ENCODE results near the gene CHID1. TPM values are rescaled to one million over a fixed set of nuclear protein-coding genes. Genes with fewer than 3 reads are reported as not detected.

The CHID1 gene
- total and polyA plus RNA-seq, 2 of the 8 experiments (the other 6 are each of a cell fraction or from before 2014, with no cell fraction given): 81.2 to 88.5 TPM

- no peak for TF ChIP-seq CHD7 (IDR thresholded peaks at IDR 0.05; ENCODE audit: insufficient replicate concordance, low read length)
- no peak for TF ChIP-seq RAD21 (IDR thresholded peaks at IDR 0.05 in 1 of 2, conservative IDR thresholded peaks at IDR 0.05 in 1 of 2; ENCODE audit: low read depth in 2 of 2, low read length in 2 of 2)
- TF ChIP-seq BACH1 (IDR thresholded peaks at IDR 0.05; ENCODE audit: low read length): no peak
- TF ChIP-seq HDAC6 (IDR thresholded peaks at IDR 0.05; ENCODE audit: low read depth, low read length): no peak
- TF ChIP-seq YY1 (IDR thresholded peaks at IDR 0.05; ENCODE audit: low read depth, low read length): no peak
- 0 out of 2 replicates have a peak, but pooled peaks have one; percentile 27 for TF ChIP-seq TBP (IDR thresholded peaks at IDR 0.05; ENCODE audit: low read depth, low read length)
These were observed 80.7 kb downstream of the CHID1 start (continued) for GRCh38 chr11:829847-830294.
